IMR-90 (cell line): ENCODE results near the gene THRAP3. TPM values are rescaled to one million over a fixed set of nuclear protein-coding genes. Genes with fewer than 3 reads are reported as not detected.

Experiments
- ATAC-seq: fragments of 200-7000 bp; cut with Tn5 transposase; 2 replicates; pipeline ENCODE4 v1.9.1; 2020; ENCODE audit warnings: low read depth, mild to moderate bottlenecking, moderate library complexity
- BruUV-seq: library from RNA; stranded (reverse); fragments of 400-500 nt; replicated peaks from 2 replicates; lab custom pipeline; 2021; lab: Mats Ljungman, UMichigan
- CTCF ChIA-PET: fragments of 300-600 bp; formaldehyde crosslinking; extraction: SDS; loops from one replicate; lab custom pipeline; 2021; ENCODE audit warnings: antibody characterized with exemption; lab: Yijun Ruan, JAX
- POLR2A ChIA-PET: fragments of 300-600 bp; sonication (Branson Sonifier 250); formaldehyde crosslinking; loops from one replicate; lab custom pipeline; 2022; ENCODE audit warnings: antibody characterized with exemption; ENCODE audit not compliant: unreplicated experiment; lab: Charles Lee
- DNase-seq: peaks from one replicate; pipeline ENCODE4 v3.0.0; 2013
- H2AFZ ChIP-seq: replicated peaks from 2 replicates; pipeline ENCODE3; 2013; ENCODE audit warnings: low read length, mild to moderate bottlenecking; ENCODE audit not compliant: poor library complexity
- H2AK5ac ChIP-seq: 2 replicates; pipeline ENCODE4 v1.6.1; 2013; ENCODE audit warnings: low read depth, low read length, inconsistent platforms
- H2AK9ac ChIP-seq: replicated peaks from 2 replicates; pipeline ENCODE3; 2013; ENCODE audit warnings: mild to moderate bottlenecking, low read depth, low read length, moderate library complexity; ENCODE audit not compliant: poor library complexity
- H2BK120ac ChIP-seq: 2 replicates; pipeline ENCODE4 v1.6.1; 2013; ENCODE audit warnings: low read depth, low read length, inconsistent platforms
- H2BK15ac ChIP-seq: 3 replicates; pipeline ENCODE4 v1.6.1; 2013; ENCODE audit warnings: low read depth, low read length, inconsistent platforms
- H2BK20ac ChIP-seq: 2 replicates; pipeline ENCODE4 v1.6.1; 2013; ENCODE audit warnings: low read depth, mild to moderate bottlenecking, inconsistent platforms, low read length, moderate library complexity
- H2BK5ac ChIP-seq: 2 replicates; pipeline ENCODE4 v1.6.1; 2013; ENCODE audit warnings: mild to moderate bottlenecking, low read depth, low read length, inconsistent platforms; ENCODE audit not compliant: poor library complexity, severe bottlenecking
- H3K14ac ChIP-seq: replicated peaks from 2 replicates; pipeline ENCODE4 v1.6.1; 2013; ENCODE audit warnings: low read depth, low read length, inconsistent platforms
- H3K18ac ChIP-seq: 2 replicates; pipeline ENCODE4 v1.6.1; 2013; ENCODE audit warnings: low read depth, low read length, control low read depth
- H3K23ac ChIP-seq: 2 replicates; pipeline ENCODE4 v1.6.1; 2013; ENCODE audit warnings: low read depth, low read length, inconsistent platforms
- H3K27ac ChIP-seq: 2 replicates; pipeline ENCODE4 v1.5.1; 2013; ENCODE audit warnings: mild to moderate bottlenecking, control low read depth, low read length; ENCODE audit not compliant: insufficient read depth
- H3K27me3 ChIP-seq: 2 replicates; pipeline ENCODE4 v1.6.1; 2013; ENCODE audit warnings: low read length; ENCODE audit not compliant: control insufficient read depth, insufficient read depth
- H3K36me3 ChIP-seq: 2 replicates; pipeline ENCODE4 v1.6.1; 2013; ENCODE audit warnings: low read length, mixed read lengths; ENCODE audit not compliant: control insufficient read depth, insufficient read depth
- H3K4ac ChIP-seq: 2 replicates; pipeline ENCODE4 v1.6.1; 2013; ENCODE audit warnings: low read depth, low read length, inconsistent platforms
- H3K4me1 ChIP-seq: 2 replicates; pipeline ENCODE4 v1.6.1; 2013; ENCODE audit warnings: low read length, mixed read lengths; ENCODE audit not compliant: control insufficient read depth, insufficient read depth
- H3K4me2 ChIP-seq: 2 replicates; pipeline ENCODE4 v1.6.1; 2013; ENCODE audit warnings: low read depth, mild to moderate bottlenecking, control low read depth, low read length, moderate library complexity
- H3K4me3 ChIP-seq: 2 replicates; pipeline ENCODE4 v1.5.1; 2013; ENCODE audit warnings: low read depth, mild to moderate bottlenecking, control low read depth, low read length, moderate library complexity; ENCODE audit not compliant: insufficient read depth
- H3K56ac ChIP-seq: 2 replicates; pipeline ENCODE4 v1.6.1; 2013; ENCODE audit warnings: low read length, inconsistent platforms; ENCODE audit not compliant: insufficient read depth; ENCODE audit errors: extremely low read depth
- H3K79me1 ChIP-seq, 2 experiments: 2 replicates each; pipeline ENCODE4 v1.6.1; 2013; ENCODE audit warnings: low read length in 2 of 2, inconsistent platforms in 1 of 2, low read depth in 1 of 2
- H3K9ac ChIP-seq: 2 replicates; pipeline ENCODE4 v1.6.1; 2013; ENCODE audit warnings: low read depth, low read length, control low read depth
- H3K9me1 ChIP-seq: 2 replicates; pipeline ENCODE4 v1.6.1; 2013; ENCODE audit warnings: low read length, inconsistent platforms; ENCODE audit not compliant: insufficient read depth
- H3K9me3 ChIP-seq: 2 replicates; pipeline ENCODE4 v1.6.1; 2013; ENCODE audit warnings: low read length; ENCODE audit not compliant: control insufficient read depth, insufficient read depth
- H4K20me1 ChIP-seq: 2 replicates; pipeline ENCODE4 v1.6.1; 2013; ENCODE audit warnings: low read length, inconsistent platforms; ENCODE audit not compliant: insufficient read depth
- H4K5ac ChIP-seq: 2 replicates; pipeline ENCODE4 v1.6.1; 2013; ENCODE audit warnings: mild to moderate bottlenecking, low read depth, low read length, control low read depth
- H4K8ac ChIP-seq, 2 experiments: 2 replicates each; pipeline ENCODE4 v1.6.1; 2013; ENCODE audit warnings: low read depth in 2 of 2, low read length in 2 of 2, control low read depth in 1 of 2, inconsistent platforms in 1 of 2
- H4K91ac ChIP-seq: 2 replicates; pipeline ENCODE4 v1.6.1; 2013; ENCODE audit warnings: low read depth, low read length, inconsistent platforms; ENCODE audit not compliant: insufficient read depth
- POLR2A ChIP-seq: IDR thresholded peaks from 2 replicates; pipeline ENCODE4 v1.6.1; 2012; ENCODE audit warnings: mild to moderate bottlenecking, low read depth, low read length
- RCOR1 ChIP-seq: IDR thresholded peaks from 2 replicates; pipeline ENCODE4 v1.6.1; 2012; ENCODE audit warnings: mild to moderate bottlenecking, low read length, improper control_type of control experiment; ENCODE audit not compliant: insufficient replicate concordance
- WGBS, 2 experiments: methylation state at CpG; one replicate each; pipeline versions ENCODE4 v1.1.5 to v1.1.7; 2013; ENCODE audit warnings: missing lambda C conversion rate in 2 of 2; ENCODE audit not compliant: insufficient read length in 1 of 2; ENCODE audit errors: extremely low coverage in 2 of 2; 5-methylcytosine and 5-hydroxymethylcytosine counted together
- dilution Hi-C: fragments of 300-500 bp; cut with HindIII; formaldehyde crosslinking; loops from one replicate; pipeline ENCODE4 v1.14.3; 2018; ENCODE audit warnings: low sequenced_read_pairs; ENCODE audit not compliant: unreplicated experiment
- in situ Hi-C: fragments of 300-500 bp; cut with MboI; formaldehyde crosslinking; loops from 3 replicates; pipeline ENCODE4 v1.14.3; 2019; ENCODE audit warnings: low sequenced_read_pairs, inconsistent platforms, mixed read lengths
- intact Hi-C: fragments of 100-400 bp; cut with micrococcal nuclease; formaldehyde crosslinking; loops from 2 replicates; pipeline ENCODE4 v1.10.0; 2022
- polyA plus RNA-seq, 3 experiments: library from polyadenylated mRNA; depleted of rRNA; stranded (reverse); fragments of >200 nt; gene quantifications; 2 replicates each; pipeline ENCODE4 v1.2.3, GENCODE V29; 2012; ENCODE audit warnings: low replicate concordance in 1 of 3
- total RNA-seq: library from RNA; depleted of rRNA; stranded (reverse); fragments of >200 nt; gene quantifications from 2 replicates; pipeline ENCODE4 v1.2.3, GENCODE V29; 2012
- TF ChIP-seq, protein P1 (sequence below): fragments of 150-350 bp; IDR thresholded peaks from 2 replicates; pipeline ENCODE4 v1.6.1; 2016; ENCODE audit warnings: low read depth, mild to moderate bottlenecking, low read length, moderate library complexity, borderline replicate concordance

The THRAP3 gene
- total and polyA plus RNA-seq, 2 of the 4 experiments (the other 2 are of a cell fraction): 60.6 to 66.5 TPM

DNA sequence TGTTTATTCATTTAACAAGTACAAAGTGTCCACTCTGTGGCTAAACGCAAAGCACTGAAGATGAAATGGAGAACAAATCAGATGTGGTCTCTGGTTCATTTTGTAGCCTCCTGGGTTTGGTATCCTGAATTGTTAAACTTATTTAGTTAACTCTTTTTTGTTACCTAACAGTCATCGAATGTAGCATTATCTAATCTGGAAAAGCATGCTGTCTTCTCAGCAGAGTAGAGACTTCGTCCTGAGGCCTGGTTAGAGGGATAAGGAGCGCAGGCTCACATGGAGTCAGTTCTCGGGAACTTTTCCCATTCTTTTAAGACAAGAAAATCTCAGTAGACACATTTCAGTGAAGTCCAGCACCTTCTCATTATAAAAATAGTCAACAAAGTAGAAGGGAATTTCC, 48.8 kb downstream of the THRAP3 start:
- no peak overlapping the region for H2AFZ ChIP-seq
- no peak overlapping the region for H4K5ac ChIP-seq
- H3K4me1 ChIP-seq: no peaks in the 10 kb centered on the region; the same call in 1 of the 2 replicates
- H4K8ac ChIP-seq: no peak overlapping the region
- H2BK5ac ChIP-seq: no peak overlapping the region
- no peak overlapping the region for H2BK120ac ChIP-seq
- no peak overlapping the region for H2AK5ac ChIP-seq
- no peak overlapping the region for H2BK20ac ChIP-seq
- intact Hi-C loops: no loop called here
- no peak overlapping the region for H3K18ac ChIP-seq
- DNase-seq: no peak
- H3K4me2 ChIP-seq: no peak overlapping the region
- H4K20me1 ChIP-seq: peaks cover 49% of the 10 kb centered on the region
- in situ Hi-C loops: no loop called here
- no peaks in the 10 kb centered on the region for H3K9me3 ChIP-seq
- ChIA-PET CTCF (no interaction called here), POLR2A (no interaction called here)
- H2BK15ac ChIP-seq: no peak overlapping the region
- no peak overlapping the region for H3K4ac ChIP-seq
- BruUV-seq: no TSS peak
- WGBS, 2 experiments: 100% methylated on average over 1 of the region's 5 CpGs; no CpG with 5 or more reads in 1 of the 2 experiments
- H3K14ac ChIP-seq: no peak overlapping the region
- no peak overlapping the region for H3K56ac ChIP-seq
- ATAC-seq: no peak
- no peak overlapping the region for H3K23ac ChIP-seq
- H4K91ac ChIP-seq: no peak overlapping the region
- H3K27me3 ChIP-seq: no peaks in the 10 kb centered on the region
- TF ChIP-seq, protein P1, sequence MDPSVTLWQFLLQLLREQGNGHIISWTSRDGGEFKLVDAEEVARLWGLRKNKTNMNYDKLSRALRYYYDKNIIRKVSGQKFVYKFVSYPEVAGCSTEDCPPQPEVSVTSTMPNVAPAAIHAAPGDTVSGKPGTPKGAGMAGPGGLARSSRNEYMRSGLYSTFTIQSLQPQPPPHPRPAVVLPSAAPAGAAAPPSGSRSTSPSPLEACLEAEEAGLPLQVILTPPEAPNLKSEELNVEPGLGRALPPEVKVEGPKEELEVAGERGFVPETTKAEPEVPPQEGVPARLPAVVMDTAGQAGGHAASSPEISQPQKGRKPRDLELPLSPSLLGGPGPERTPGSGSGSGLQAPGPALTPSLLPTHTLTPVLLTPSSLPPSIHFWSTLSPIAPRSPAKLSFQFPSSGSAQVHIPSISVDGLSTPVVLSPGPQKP: no peak
- no peak for TF ChIP-seq POLR2A
- TF ChIP-seq RCOR1: no peak
- no peak overlapping the region for H3K9ac ChIP-seq
- no peak overlapping the region for H3K27ac ChIP-seq
- peaks cover 23 to 55% of the 10 kb centered on the region in 2 experiments for H3K79me1 ChIP-seq
- dilution Hi-C loops: no loop called here
- H3K4me3 ChIP-seq: no peak overlapping the region
- no peaks in the 10 kb centered on the region; the same call in 1 of the 2 replicates for H3K9me1 ChIP-seq
- peaks cover 16% of the 10 kb centered on the region for H3K36me3 ChIP-seq
- H2AK9ac ChIP-seq: no peak overlapping the region
